NT2/D1 (cell line): ENCODE results near the gene ACSM5.

Source experiments
- SUZ12 ChIP-seq: IDR thresholded peaks from 2 replicates; pipeline ENCODE4 v1.6.1; 2011; ENCODE audit not compliant: insufficient read length, insufficient read depth; ENCODE audit errors: extremely low read depth
- YY1 ChIP-seq: IDR thresholded peaks from 2 replicates; pipeline ENCODE4 v1.6.1; 2011; ENCODE audit not compliant: insufficient read length, insufficient read depth
- ZNF274 ChIP-seq: IDR thresholded peaks from 2 replicates; pipeline ENCODE4 v1.6.1; 2011; ENCODE audit warnings: mild to moderate bottlenecking, low read depth, low read length

GRCh38 chr16:20395946-20396345 lies 13.4 kb upstream of the ACSM5 start:
- no peak for TF ChIP-seq YY1
- no peak for TF ChIP-seq ZNF274
- TF ChIP-seq SUZ12: no peak
